Tibial nerve (tissue), 4 donors: ENCODE results near the gene USP34. TPM values are rescaled to one million over a fixed set of nuclear protein-coding genes. Genes with fewer than 3 reads are reported as not detected.

Experiments used
- DNase-seq, 2 donors: peaks; one replicate each; pipeline ENCODE4 v3.0.0-alpha.2; 2019; ENCODE audit warnings: low spot score in 2 of 2
- H3K27ac ChIP-seq, 4 donors: fragments of 200-600 bp; sonication (generic) in 3 of 4; one replicate each; pipeline ENCODE4 v1.5.1; 2017 to 2019; ENCODE audit warnings: mild to moderate bottlenecking in 1 of 4
- H3K27me3 ChIP-seq, 2 donors: fragments of 200-600 bp; sonication (generic) in 1 of 2; one replicate each; pipeline versions ENCODE4 v1.5.1 to v1.6.0; 2017 to 2019
- H3K36me3 ChIP-seq, 3 donors: fragments of 200-600 bp; sonication (generic); one replicate each; pipeline ENCODE4 v1.5.1; 2018 to 2019
- H3K4me1 ChIP-seq, 4 donors: fragments of 200-600 bp; sonication (generic) in 3 of 4; one replicate each; pipeline ENCODE4 v1.5.1; 2017 to 2019
- H3K4me3 ChIP-seq, 4 donors: fragments of 200-600 bp; sonication (generic) in 3 of 4; one replicate each; pipeline ENCODE4 v1.5.1; 2017 to 2019; ENCODE audit warnings: mild to moderate bottlenecking in 1 of 4, moderate library complexity in 1 of 4
- H3K9me3 ChIP-seq, 4 donors: fragments of 200-600 bp; sonication (generic) in 3 of 4; one replicate each; pipeline ENCODE4 v1.5.1; 2017 to 2019
- EP300 ChIP-seq, 2 donors: sonication (generic); formaldehyde crosslinking; IDR thresholded peaks; one replicate each; pipeline ENCODE4 v1.6.1; 2017; ENCODE audit warnings: antibody characterized with exemption in 2 of 2, mild to moderate bottlenecking in 1 of 2
- POLR2A ChIP-seq, 2 donors: fragments of 450-650 bp; IDR thresholded peaks; one replicate each; pipeline ENCODE4 v1.6.1; 2017; ENCODE audit warnings: antibody characterized with exemption in 2 of 2, mild to moderate bottlenecking in 2 of 2, moderate library complexity in 2 of 2
- WGBS, 2 donors: methylation state at CpG; one replicate each; pipeline ENCODE4 v1.1.5; 2018; 5-methylcytosine and 5-hydroxymethylcytosine counted together
- total RNA-seq, 4 donors: library from RNA; depleted of rRNA; stranded (reverse); fragments of >200 nt; gene quantifications; one replicate each; pipeline ENCODE4 v1.1.0, GENCODE V29; 2016
- TF ChIP-seq, protein P1 (sequence below), 5 experiments: fragments of 200-600 bp in 3 of 5; fragments of 450-650 bp in 2 of 5; sonication (generic) in 3 of 5; IDR thresholded peaks; one replicate each; pipeline ENCODE4 v1.5.1; 2016 to 2019; ENCODE audit warnings: antibody characterized with exemption in 5 of 5, mild to moderate bottlenecking in 3 of 5, moderate library complexity in 2 of 5

USP34 gene
- total RNA-seq, 4 donors from 2014 or later: 114 to 211 (median 148) TPM

- Histone ChIP-seq H3K4me1 (no peaks in the 10 kb centered on the region), H3K4me3 (no peak overlapping the region), H3K36me3 (peaks cover 0 to 44% (median 10%) of the 10 kb centered on the region in 3 donors), H3K27me3 (no peaks in the 10 kb centered on the region), H3K27ac (no peak overlapping the region), H3K9me3 (no peaks in the 10 kb centered on the region)
- DNase-seq: no peak
- 74 to 78% methylated on average over 5 of the region's 5 CpGs for WGBS, 2 donors
- TF ChIP-seq EP300 (IDR thresholded peaks at IDR 0.05) (no peak), POLR2A (IDR thresholded peaks at IDR 0.05) (no peak)
- TF ChIP-seq, protein P1, sequence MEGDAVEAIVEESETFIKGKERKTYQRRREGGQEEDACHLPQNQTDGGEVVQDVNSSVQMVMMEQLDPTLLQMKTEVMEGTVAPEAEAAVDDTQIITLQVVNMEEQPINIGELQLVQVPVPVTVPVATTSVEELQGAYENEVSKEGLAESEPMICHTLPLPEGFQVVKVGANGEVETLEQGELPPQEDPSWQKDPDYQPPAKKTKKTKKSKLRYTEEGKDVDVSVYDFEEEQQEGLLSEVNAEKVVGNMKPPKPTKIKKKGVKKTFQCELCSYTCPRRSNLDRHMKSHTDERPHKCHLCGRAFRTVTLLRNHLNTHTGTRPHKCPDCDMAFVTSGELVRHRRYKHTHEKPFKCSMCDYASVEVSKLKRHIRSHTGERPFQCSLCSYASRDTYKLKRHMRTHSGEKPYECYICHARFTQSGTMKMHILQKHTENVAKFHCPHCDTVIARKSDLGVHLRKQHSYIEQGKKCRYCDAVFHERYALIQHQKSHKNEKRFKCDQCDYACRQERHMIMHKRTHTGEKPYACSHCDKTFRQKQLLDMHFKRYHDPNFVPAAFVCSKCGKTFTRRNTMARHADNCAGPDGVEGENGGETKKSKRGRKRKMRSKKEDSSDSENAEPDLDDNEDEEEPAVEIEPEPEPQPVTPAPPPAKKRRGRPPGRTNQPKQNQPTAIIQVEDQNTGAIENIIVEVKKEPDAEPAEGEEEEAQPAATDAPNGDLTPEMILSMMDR (IDR thresholded peaks at IDR 0.05): no peak
Measured at GRCh38 chr2:61291851-61292575, 178.9 kb downstream of the USP34 start.

GRCh38 chr2:61288070-61288841 lies 182.6 kb downstream of the USP34 start:
- Histone ChIP-seq H3K27me3 (no peaks in the 10 kb centered on the region), H3K4me1 (no peaks in the 10 kb centered on the region), H3K27ac (no peak overlapping the region), H3K9me3 (no peaks in the 10 kb centered on the region), H3K36me3 (peaks cover 0 to 21% (median 0%) of the 10 kb centered on the region in 3 donors), H3K4me3 (no peak overlapping the region)
- WGBS, 2 donors: 88 to 91% methylated on average over 8 of the region's 8 CpGs
- DNase-seq: no peak
- TF ChIP-seq EP300 (IDR thresholded peaks at IDR 0.05) (no peak), POLR2A (IDR thresholded peaks at IDR 0.05) (no peak)

GRCh38 chr2:61287254-61287653 lies 183.6 kb downstream of the USP34 start:
- 92 to 98% methylated on average over 4 of the region's 4 CpGs for WGBS, 2 donors
- Histone ChIP-seq H3K36me3 (peaks cover 0 to 28% (median 0%) of the 10 kb centered on the region in 3 donors), H3K27ac (no peak overlapping the region), H3K27me3 (no peaks in the 10 kb centered on the region), H3K9me3 (no peaks in the 10 kb centered on the region), H3K4me3 (no peak overlapping the region), H3K4me1 (no peaks in the 10 kb centered on the region)
- no peak for DNase-seq
- TF ChIP-seq EP300 (IDR thresholded peaks at IDR 0.05): no peak
- TF ChIP-seq POLR2A (IDR thresholded peaks at IDR 0.05): no peak
- TF ChIP-seq, protein P1 (IDR thresholded peaks at IDR 0.05): no peak

GRCh38 chr2:61283443-61284160 lies 187.3 kb downstream of the USP34 start:
- Histone ChIP-seq H3K9me3 (no peaks in the 10 kb centered on the region), H3K4me1 (no peaks in the 10 kb centered on the region), H3K27me3 (no peaks in the 10 kb centered on the region), H3K4me3 (no peak overlapping the region), H3K36me3 (peaks cover 0 to 51% (median 0%) of the 10 kb centered on the region in 3 donors), H3K27ac (no peak overlapping the region)
- TF ChIP-seq POLR2A (IDR thresholded peaks at IDR 0.05) (no peak), EP300 (IDR thresholded peaks at IDR 0.05) (no peak)
- TF ChIP-seq, protein P1 (IDR thresholded peaks at IDR 0.05): no peak
- no peak for DNase-seq
- 96 to 97% methylated on average over 1 of the region's 1 CpG for WGBS, 2 donors

GRCh38 chr2:61282104-61282590 lies 188.7 kb downstream of the USP34 start:
- Histone ChIP-seq H3K27me3 (no peaks in the 10 kb centered on the region), H3K27ac (no peak overlapping the region), H3K36me3 (peaks cover 0 to 57% (median 0%) of the 10 kb centered on the region in 3 donors), H3K9me3 (no peaks in the 10 kb centered on the region), H3K4me3 (no peak overlapping the region), H3K4me1 (no peaks in the 10 kb centered on the region)
- no peak for DNase-seq
- no peak for TF ChIP-seq POLR2A (IDR thresholded peaks at IDR 0.05)
- TF ChIP-seq, protein P1 (IDR thresholded peaks at IDR 0.05): no peak
- no peak for TF ChIP-seq EP300 (IDR thresholded peaks at IDR 0.05)
- WGBS, 2 donors: 90 to 93% methylated on average over 6 of the region's 6 CpGs
